HUES6 (cell line): ENCODE results near the gene PROSER3.
A peak's percentile ranks its signal among the peaks of the same experiment; 100 is the strongest.

ENCODE experiments used
- H3K27ac ChIP-seq: 2 replicates; pipeline ENCODE4 v1.7.0; 2013; ENCODE audit warnings: low read depth, mild to moderate bottlenecking, low read length, inconsistent platforms
- H3K27me3 ChIP-seq: 2 replicates; pipeline ENCODE4 v1.6.1; 2013; ENCODE audit warnings: low read length; ENCODE audit not compliant: control insufficient read depth, insufficient read depth
- H3K36me3 ChIP-seq: 2 replicates; pipeline ENCODE4 v1.6.1; 2013; ENCODE audit warnings: low read length; ENCODE audit not compliant: control insufficient read depth, insufficient read depth
- H3K4me1 ChIP-seq: 2 replicates; pipeline ENCODE4 v1.6.1; 2013; ENCODE audit warnings: low read length; ENCODE audit not compliant: control insufficient read depth, insufficient read depth
- H3K4me3 ChIP-seq: 2 replicates; pipeline ENCODE4 v1.5.1; 2013; ENCODE audit warnings: low read depth, low read length
- H3K9ac ChIP-seq: one replicate; pipeline ENCODE4 v1.6.1; 2013; ENCODE audit warnings: mild to moderate bottlenecking, low read length
- H3K9me3 ChIP-seq: 2 replicates; pipeline ENCODE4 v1.6.1; 2013; ENCODE audit warnings: low read depth, low read length; ENCODE audit not compliant: control insufficient read depth, insufficient read depth

The PROSER3 gene

DNA sequence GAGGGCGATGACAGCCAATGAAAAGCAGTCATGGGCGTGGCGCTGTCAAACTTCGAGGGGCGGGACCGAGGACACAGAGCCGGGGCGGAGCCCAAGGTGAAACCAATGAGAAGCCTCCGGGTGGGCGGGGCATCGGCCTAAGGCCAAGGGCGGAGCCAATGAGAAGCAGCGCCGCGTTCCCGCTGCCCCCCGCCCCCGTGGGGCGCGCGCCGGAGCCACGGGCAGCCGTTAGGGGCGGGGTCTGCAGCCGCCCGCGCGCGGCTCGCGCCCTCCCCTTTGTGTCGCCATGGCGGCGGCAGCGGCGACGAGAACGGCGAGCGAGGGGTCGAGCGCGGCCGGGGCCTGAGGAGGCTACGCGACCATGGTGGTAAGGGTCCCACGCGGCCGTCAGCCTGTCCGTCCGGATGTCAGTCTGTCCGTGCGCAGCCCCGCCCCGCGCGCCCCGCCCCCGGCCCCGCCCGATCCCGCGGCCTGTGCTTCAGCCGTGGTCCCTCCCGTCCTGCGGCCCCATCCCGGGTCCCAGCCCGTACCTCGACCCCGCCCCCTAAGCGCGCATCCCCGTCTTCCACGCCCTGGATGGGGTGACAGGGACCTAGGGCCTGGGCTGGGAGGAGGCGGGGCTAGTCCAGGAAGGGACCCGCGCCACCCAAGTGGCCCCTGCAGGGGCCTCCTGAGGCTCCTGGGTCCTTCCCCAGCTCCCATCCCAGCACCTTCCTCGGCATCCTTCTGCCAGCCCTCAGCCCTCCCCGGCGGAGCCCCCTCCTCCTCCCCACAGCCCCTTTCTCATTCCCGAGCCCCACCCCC is 17.5 kb downstream of the PROSER3 start, which contains the start of gene ARHGAP33:
Gene ARHGAP33, plus strand, starts transcription at position 267 of the 804 bp plus-strand sequence. Its CDS starts 95 bp downstream, at position 362.
- Histone ChIP-seq H3K27ac (no peak within 1 kb of the TSS), H3K4me3 (peak within 1 kb of the TSS; percentile 72), H3K4me1 (peaks cover 28% of the 10 kb centered on the region), H3K9me3 (no peaks in the 10 kb centered on the region), H3K27me3 (peaks cover 21% of the 10 kb centered on the region), H3K36me3 (no peaks in the 10 kb centered on the region), H3K9ac (peak within 1 kb of the TSS; percentile 30)

DNA sequence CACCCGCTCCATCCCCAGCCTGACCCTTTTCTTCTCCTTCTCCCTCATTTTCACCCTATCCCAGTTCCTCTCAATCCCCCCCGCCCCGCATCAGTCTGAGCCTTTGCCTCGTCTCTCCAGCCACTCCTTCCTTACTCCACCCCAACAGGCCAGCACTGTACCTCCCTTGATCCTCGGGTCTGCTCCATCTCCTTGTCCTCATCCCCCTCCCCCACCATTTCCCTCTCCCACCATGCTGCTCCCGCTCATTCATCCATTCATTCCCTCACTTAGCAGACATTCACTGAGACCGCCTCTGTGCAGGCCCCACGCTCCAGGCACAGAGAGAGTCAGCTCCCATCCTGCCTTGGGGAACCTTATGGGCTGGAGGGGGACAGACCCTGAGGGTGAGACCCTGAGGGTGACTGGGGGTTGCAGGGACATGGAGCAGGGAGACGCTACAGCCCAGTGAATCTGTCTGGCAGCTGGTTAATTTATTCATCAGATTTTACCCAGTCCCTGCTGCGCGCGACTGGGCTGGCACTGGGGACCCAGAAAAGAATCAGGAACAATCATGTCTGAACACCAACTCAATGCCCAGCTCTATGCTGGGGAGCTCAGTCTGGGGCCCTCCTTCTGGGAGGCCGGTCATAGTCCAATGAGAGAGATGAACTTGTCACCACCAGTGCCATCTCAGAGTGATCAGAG is 18.3 kb downstream of the PROSER3 start:
- Histone ChIP-seq H3K9ac (no peak overlapping the region), H3K4me1 (peaks cover 28% of the 10 kb centered on the region), H3K36me3 (no peaks in the 10 kb centered on the region), H3K9me3 (no peaks in the 10 kb centered on the region), H3K27ac (no peak overlapping the region), H3K27me3 (peaks cover 21% of the 10 kb centered on the region), H3K4me3 (peak overlapping the region; percentile 72)

DNA sequence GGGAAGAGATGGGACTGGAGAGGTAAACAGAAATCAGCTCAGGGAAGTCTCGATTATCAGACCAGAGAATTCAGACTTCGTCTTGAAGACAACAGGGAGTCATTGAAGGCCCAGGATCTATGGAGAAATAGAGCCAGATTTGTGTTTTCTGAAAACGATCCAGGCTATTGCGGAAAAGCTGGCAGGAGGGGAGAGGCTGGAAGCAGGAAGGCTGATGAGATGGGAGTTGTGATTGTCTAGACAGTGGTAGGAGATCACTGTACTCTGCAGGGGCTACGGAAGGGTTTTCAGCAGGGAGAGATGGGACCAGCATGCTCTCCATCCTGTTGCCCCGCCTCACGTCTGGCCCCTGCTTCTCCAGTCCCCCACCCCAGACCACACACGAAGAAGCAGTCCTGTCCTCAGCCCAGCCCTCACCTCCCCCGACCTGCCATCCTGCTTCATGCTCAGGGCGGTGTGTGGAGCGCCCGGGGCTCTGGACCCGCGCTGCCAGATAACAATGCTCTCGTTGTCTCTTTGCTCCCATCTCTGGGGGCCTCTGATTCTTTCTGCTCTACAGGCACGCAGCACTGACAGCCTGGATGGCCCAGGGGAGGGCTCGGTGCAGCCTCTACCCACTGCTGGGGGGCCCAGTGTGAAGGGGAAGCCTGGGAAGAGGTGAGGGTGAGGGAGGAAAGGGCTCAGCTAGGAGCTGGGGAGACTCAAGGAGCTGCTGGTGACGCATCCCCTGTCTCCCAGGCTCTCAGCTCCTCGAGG is 19.3 kb downstream of the PROSER3 start:
- peak overlapping the region; percentile 15; the same call in 1 of the 2 replicates for H3K4me3 ChIP-seq
- H3K9ac ChIP-seq: no peak overlapping the region
- no peaks in the 10 kb centered on the region for H3K36me3 ChIP-seq
- H3K4me1 ChIP-seq: peaks cover 31% of the 10 kb centered on the region
- no peak overlapping the region for H3K27ac ChIP-seq
- H3K9me3 ChIP-seq: no peaks in the 10 kb centered on the region
- peaks cover 21% of the 10 kb centered on the region for H3K27me3 ChIP-seq

DNA sequence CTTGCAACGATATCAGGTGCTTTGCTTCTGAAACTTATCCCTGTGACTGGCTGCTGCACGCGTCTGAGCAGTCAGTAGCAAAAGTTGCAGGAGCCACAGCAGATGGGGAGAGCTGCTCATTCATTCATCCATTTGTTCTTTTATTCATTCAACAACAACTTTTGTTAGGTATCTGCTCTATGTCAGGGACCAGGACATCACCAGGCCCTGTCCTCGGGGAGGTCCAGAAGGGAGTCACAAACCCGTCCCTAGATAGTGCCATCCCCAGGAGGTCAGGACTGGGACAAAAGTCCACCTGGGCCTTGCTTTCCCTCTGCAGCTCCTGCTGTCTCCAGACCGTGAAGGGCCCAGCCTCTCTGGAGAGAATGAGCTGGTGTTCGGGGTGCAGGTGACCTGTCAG is 20.0 kb downstream of the PROSER3 start:
- Histone ChIP-seq H3K9me3 (no peaks in the 10 kb centered on the region), H3K36me3 (no peaks in the 10 kb centered on the region), H3K9ac (no peak overlapping the region), H3K4me3 (0 out of 2 replicates have a peak overlapping the region, but pooled peaks have one; percentile 15), H3K27ac (no peak overlapping the region), H3K4me1 (peaks cover 31% of the 10 kb centered on the region), H3K27me3 (peaks cover 21% of the 10 kb centered on the region)

DNA sequence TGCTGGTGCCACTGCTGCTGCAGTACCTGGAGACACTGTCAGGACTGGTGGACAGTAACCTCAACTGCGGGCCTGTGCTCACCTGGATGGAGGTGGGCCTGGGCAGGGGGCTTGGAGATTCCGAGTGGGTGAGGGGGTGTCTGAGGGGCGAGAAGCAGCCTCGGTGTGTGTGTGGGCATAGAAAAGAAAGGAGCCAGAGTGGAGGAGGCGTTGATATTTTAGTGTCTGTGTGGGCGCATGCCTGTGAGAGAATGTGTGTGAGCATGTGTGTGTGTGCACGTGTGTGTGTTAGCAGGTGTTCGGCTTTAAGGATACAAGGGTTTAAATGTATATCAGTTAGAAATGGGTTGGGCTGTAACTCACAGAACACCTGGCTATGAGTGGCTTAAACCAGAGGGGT is 21.1 kb downstream of the PROSER3 start:
- Histone ChIP-seq H3K9ac (no peak overlapping the region), H3K4me1 (peaks cover 34% of the 10 kb centered on the region), H3K27ac (no peak overlapping the region), H3K9me3 (no peaks in the 10 kb centered on the region), H3K4me3 (no peak overlapping the region), H3K27me3 (peaks cover 21% of the 10 kb centered on the region), H3K36me3 (no peaks in the 10 kb centered on the region)

DNA sequence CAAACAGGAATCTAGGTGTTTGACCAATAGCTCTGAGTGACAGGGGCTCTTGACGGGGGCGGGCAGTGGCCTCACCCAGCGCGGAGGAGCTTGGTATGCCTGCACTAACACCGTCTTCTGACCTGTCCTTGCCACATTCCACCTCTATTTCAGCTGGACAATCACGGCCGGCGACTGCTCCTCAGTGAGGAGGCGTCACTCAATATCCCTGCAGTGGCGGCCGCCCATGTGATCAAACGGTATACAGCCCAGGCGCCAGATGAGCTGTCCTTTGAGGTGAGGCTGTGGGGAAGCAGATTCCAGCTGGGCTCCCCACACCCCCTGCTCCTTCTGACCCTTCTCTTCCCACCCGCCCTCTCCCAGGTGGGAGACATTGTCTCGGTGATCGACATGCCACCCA is 22.1 kb downstream of the PROSER3 start:
- Histone ChIP-seq H3K4me1 (peaks cover 27% of the 10 kb centered on the region), H3K9me3 (no peaks in the 10 kb centered on the region), H3K4me3 (no peak overlapping the region), H3K36me3 (no peaks in the 10 kb centered on the region), H3K27me3 (peaks cover 15% of the 10 kb centered on the region; the same call in 1 of the 2 replicates), H3K9ac (no peak overlapping the region), H3K27ac (no peak overlapping the region)

DNA sequence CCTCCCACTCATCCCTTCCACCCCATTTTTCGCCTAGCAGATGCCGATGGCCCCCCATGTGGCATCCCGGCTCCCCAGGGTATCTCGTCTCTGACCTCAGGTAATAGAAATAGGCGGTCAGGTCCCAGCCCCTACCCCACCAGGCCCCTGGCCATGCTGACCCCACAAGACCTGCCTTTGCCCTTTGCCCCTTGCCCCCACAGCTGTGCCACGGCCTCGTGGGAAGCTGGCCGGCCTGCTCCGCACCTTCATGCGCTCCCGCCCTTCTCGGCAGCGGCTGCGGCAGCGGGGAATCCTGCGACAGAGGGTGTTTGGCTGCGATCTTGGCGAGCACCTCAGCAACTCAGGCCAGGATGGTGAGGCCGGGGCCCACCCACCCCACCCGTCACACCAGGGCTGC is 22.7 kb downstream of the PROSER3 start:
- Histone ChIP-seq H3K4me1 (peaks cover 29% of the 10 kb centered on the region), H3K4me3 (no peak overlapping the region), H3K9ac (no peak overlapping the region), H3K36me3 (no peaks in the 10 kb centered on the region), H3K27ac (no peak overlapping the region), H3K9me3 (no peaks in the 10 kb centered on the region), H3K27me3 (peaks cover 15% of the 10 kb centered on the region; the same call in 1 of the 2 replicates)

DNA sequence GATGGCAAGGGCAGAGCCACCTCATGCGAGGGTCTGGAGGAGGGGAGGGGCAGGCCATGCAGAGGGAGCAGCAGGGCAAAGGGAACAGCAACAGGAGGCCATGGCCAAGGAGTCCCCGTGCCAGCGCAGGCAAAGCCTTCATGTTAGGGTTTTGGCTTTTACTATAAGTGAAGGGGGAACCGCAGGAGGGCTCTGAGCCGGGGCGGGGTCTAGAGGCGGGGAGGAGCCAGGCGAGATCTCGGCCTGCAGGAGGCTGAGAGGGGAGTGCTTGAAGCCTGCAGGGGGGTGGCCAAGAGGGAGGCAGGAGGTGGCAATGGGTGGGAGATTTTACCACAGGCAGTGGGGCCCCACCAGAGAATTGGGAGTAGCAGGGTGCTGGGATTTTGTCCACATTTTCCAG is 23.7 kb downstream of the PROSER3 start:
- no peaks in the 10 kb centered on the region for H3K9me3 ChIP-seq
- no peak overlapping the region for H3K27ac ChIP-seq
- no peak overlapping the region for H3K9ac ChIP-seq
- peaks cover 9% of the 10 kb centered on the region; the same call in 1 of the 2 replicates for H3K27me3 ChIP-seq
- no peaks in the 10 kb centered on the region for H3K36me3 ChIP-seq
- H3K4me1 ChIP-seq: peaks cover 22% of the 10 kb centered on the region
- no peak overlapping the region for H3K4me3 ChIP-seq

DNA sequence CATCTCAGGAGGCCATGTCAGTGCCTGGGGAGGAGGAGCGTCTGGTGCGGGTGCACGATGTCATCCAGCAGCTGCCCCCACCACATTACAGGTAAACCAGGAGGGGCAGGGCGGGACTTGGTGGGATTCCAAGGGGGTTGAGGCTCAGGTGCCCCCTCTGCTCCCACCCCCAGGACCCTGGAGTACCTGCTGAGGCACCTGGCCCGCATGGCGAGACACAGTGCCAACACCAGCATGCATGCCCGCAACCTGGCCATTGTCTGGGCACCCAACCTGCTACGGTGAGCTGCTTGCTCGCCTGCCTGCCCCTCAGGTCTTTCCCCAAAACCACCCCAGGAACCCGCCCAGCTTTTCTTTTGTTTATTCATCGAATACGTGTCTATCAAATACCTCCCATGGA is 24.6 kb downstream of the PROSER3 start:
- H3K36me3 ChIP-seq: no peaks in the 10 kb centered on the region
- H3K27me3 ChIP-seq: 0 out of 2 replicates have a peak, but pooled peaks cover 2% of the 10 kb centered on the region
- H3K9me3 ChIP-seq: no peaks in the 10 kb centered on the region
- no peak overlapping the region for H3K27ac ChIP-seq
- no peak overlapping the region for H3K9ac ChIP-seq
- H3K4me1 ChIP-seq: peaks cover 13% of the 10 kb centered on the region
- H3K4me3 ChIP-seq: no peak overlapping the region

DNA sequence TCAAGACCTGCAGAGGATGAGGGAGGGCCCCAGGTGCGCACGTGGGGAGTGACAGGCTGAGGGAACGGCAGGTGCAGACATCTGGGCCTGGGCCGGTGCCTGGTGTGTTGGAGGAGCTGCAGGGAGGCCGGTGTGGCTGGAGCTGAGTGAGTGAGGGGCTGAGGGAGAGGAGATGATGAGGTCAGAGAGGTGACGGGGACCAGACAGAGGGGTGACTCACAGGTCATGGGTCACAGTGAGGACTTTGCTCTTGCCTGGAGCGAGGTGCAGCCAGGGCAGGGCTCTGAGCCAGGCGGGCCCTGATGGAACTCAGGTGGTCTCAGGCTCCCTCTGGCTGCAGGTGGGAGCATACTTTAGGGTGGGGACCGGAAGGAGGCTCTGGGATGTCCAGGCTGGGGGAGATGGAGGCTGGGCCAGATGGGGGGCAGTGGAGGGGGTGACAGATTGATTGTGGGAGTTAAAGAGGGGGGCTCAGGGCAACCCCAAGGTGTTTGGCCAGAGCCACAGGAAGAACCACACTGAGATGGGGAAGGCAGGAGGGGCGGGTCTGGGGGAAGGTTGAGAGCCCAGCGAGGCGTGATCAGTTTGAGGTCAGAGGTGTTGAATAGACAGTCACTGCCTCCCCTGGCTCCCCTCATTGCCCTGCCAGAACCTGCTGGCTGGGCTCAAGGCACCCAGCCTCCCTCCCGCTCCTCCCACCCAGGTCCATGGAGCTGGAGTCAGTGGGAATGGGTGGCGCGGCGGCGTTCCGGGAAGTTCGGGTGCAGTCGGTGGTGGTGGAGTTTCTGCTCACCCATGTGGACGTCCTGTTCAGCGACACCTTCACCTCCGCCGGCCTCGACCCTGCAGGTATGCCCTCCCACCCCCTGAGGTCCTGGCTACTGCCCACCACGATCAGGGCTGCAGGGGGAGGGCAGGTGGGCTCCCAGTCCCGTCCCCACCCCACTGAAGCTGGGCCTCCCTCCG is 25.8 kb downstream of the PROSER3 start:
- Histone ChIP-seq H3K27me3 (no peaks in the 10 kb centered on the region), H3K9me3 (no peaks in the 10 kb centered on the region), H3K4me3 (peak overlapping the region; percentile 71), H3K27ac (no peak overlapping the region), H3K4me1 (peaks cover 9% of the 10 kb centered on the region; the same call in 1 of the 2 replicates), H3K9ac (no peak overlapping the region), H3K36me3 (no peaks in the 10 kb centered on the region)
